ENCODE data around the gene TSEN2.

The TSEN2 gene

GRCh38 chr3:12569836-12570235 lies 85.6 kb downstream of the TSEN2 start:
- POLR2A ChIA-PET: no interaction called here
- DNase-seq (ENCODE audit: extremely low spot score): no peak
- TF ChIP-seq CTCF (IDR thresholded peaks at IDR 0.05; ENCODE audit: control extremely low read depth, extremely low read depth, low read depth, missing control alignments): no peak
- CTCF ChIA-PET: interaction anchor here (1.4 kb wide), 1 partner anchor 9 kb away, joined by 4 read pairs; no protein-coding TSS in a partner anchor

- POLR2A ChIA-PET: no interaction called here
- DNase-seq (ENCODE audit: extremely low spot score): no peak
- CTCF ChIA-PET: interaction anchor here (1.0 kb wide), 2 partner anchors 13 to 15 kb away, joined by 3 read pairs; no protein-coding TSS in a partner anchor
- TF ChIP-seq CTCF (IDR thresholded peaks at IDR 0.05; ENCODE audit: control extremely low read depth, extremely low read depth, low read depth, missing control alignments): no peak
Measured at GRCh38 chr3:12571986-12572385, 87.7 kb downstream of the TSEN2 start.

- CTCF ChIA-PET: interaction anchor here (2.1 kb wide), 1 partner anchor 11 kb away, joined by 5 read pairs; no protein-coding TSS in a partner anchor
- no peak for TF ChIP-seq CTCF (IDR thresholded peaks at IDR 0.05; ENCODE audit: control extremely low read depth, extremely low read depth, low read depth, missing control alignments)
- no peak for DNase-seq (ENCODE audit: extremely low spot score)
- POLR2A ChIA-PET: no interaction called here
Measured at GRCh38 chr3:12574131-12574530, 89.9 kb downstream of the TSEN2 start.

- DNase-seq (ENCODE audit: extremely low spot score): no peak
- ChIA-PET CTCF (interaction anchor here (2.0 to 2.1 kb wide), 2 partner anchors 10 to 16 kb away, joined by 4 to 5 read pairs; no protein-coding TSS in a partner anchor), POLR2A (interaction anchor here (0.5 kb wide), 1 partner anchor 22 kb away, joined by 3 read pairs; no protein-coding TSS in a partner anchor)
- no peak for TF ChIP-seq CTCF (IDR thresholded peaks at IDR 0.05; ENCODE audit: control extremely low read depth, extremely low read depth, low read depth, missing control alignments)
Measured at GRCh38 chr3:12574661-12575060, 90.4 kb downstream of the TSEN2 start.

GRCh38 chr3:12577379-12577778 lies 93.1 kb downstream of the TSEN2 start:
- no peak for TF ChIP-seq CTCF (IDR thresholded peaks at IDR 0.05; ENCODE audit: control extremely low read depth, extremely low read depth, low read depth, missing control alignments)
- DNase-seq (ENCODE audit: extremely low spot score): no peak
- ChIA-PET POLR2A (no interaction called here), CTCF (interaction anchor here (1.3 to 2.5 kb wide), 2 partner anchors 16 to 20 kb away, joined by 3 to 6 read pairs; no protein-coding TSS in a partner anchor)

GRCh38 chr3:12578742-12579141 lies 94.5 kb downstream of the TSEN2 start:
- ChIA-PET POLR2A (no interaction called here), CTCF (interaction anchor here (1.5 to 2.5 kb wide), 2 partner anchors 9 to 18 kb away, joined by 4 to 6 read pairs; no protein-coding TSS in a partner anchor)
- TF ChIP-seq CTCF (IDR thresholded peaks at IDR 0.05; ENCODE audit: control extremely low read depth, extremely low read depth, low read depth, missing control alignments): no peak
- no peak for DNase-seq (ENCODE audit: extremely low spot score)

Measured in GM10248 (cell line).